Right atrium auricular region (tissue), 2 donors: ENCODE measurements around the gene APOL2. TPM values are rescaled to one million over a fixed set of nuclear protein-coding genes. Genes with fewer than 3 reads are reported as not detected.

Experiments used
- DNase-seq: peaks from one replicate; pipeline ENCODE4 v3.0.0-alpha.2; 2019; ENCODE audit warnings: low spot score
- H3K27ac ChIP-seq, 2 donors: fragments of 200-600 bp; sonication (generic); 1 replicate in 1 of 2; 2 replicates in 1 of 2; pipeline ENCODE4 v1.5.1; 2016 to 2019
- H3K27me3 ChIP-seq, 2 donors: fragments of 200-600 bp; sonication (generic); one replicate each; pipeline versions ENCODE4 v1.5.1 to v1.6.0; 2017 to 2019
- H3K36me3 ChIP-seq: fragments of 200-600 bp; sonication (generic); one replicate; pipeline ENCODE4 v1.5.1; 2016
- H3K4me1 ChIP-seq, 2 donors: fragments of 200-600 bp; sonication (generic); one replicate each; pipeline versions ENCODE4 v1.5.1 to v1.6.0; 2017 to 2019
- H3K4me3 ChIP-seq, 2 donors: fragments of 200-600 bp; sonication (generic); 1 replicate in 1 of 2; 2 replicates in 1 of 2; pipeline ENCODE4 v1.5.1; 2017 to 2019; ENCODE audit warnings: mild to moderate bottlenecking in 1 of 2, moderate library complexity in 1 of 2
- H3K9me3 ChIP-seq, 2 donors: fragments of 200-600 bp; sonication (generic); one replicate each; pipeline ENCODE4 v1.5.1; 2019
- CTCF ChIP-seq, 2 donors: fragments of 200-600 bp; sonication (generic); IDR thresholded peaks; one replicate each; pipeline ENCODE4 v1.5.1; 2019; ENCODE audit warnings: antibody characterized with exemption in 2 of 2
- total RNA-seq, 2 donors: library from RNA; depleted of rRNA; stranded (reverse); fragments of >200 nt; gene quantifications; one replicate each; pipeline ENCODE4 v1.1.0, GENCODE V29; 2016

APOL2 gene
- total RNA-seq, 2 donors from 2014 or later = 25.4 to 25.7 TPM

- TF ChIP-seq CTCF (IDR thresholded peaks at IDR 0.05) = no peak
- peak overlapping the region; percentile 55 to 68 for H3K4me3 ChIP-seq
- peak overlapping the region; percentile 90 to 92 for H3K27ac ChIP-seq
- DNase-seq = no peak
- no peaks in the 10 kb centered on the region for H3K9me3 ChIP-seq
- peaks cover 16% of the 10 kb centered on the region for H3K36me3 ChIP-seq
- peaks cover 0 to 51% of the 10 kb centered on the region in 2 donors for H3K4me1 ChIP-seq
- no peaks in the 10 kb centered on the region for H3K27me3 ChIP-seq
Measured at GRCh38 chr22:36237462-36238372, 1.6 kb downstream of the APOL2 start.

GRCh38 chr22:36236388-36237319 lies 2.7 kb downstream of the APOL2 start:
- no peak for TF ChIP-seq CTCF (IDR thresholded peaks at IDR 0.05)
- H3K27me3 ChIP-seq = no peaks in the 10 kb centered on the region
- H3K36me3 ChIP-seq = peaks cover 27% of the 10 kb centered on the region
- peaks cover 0 to 51% of the 10 kb centered on the region in 2 donors for H3K4me1 ChIP-seq
- H3K9me3 ChIP-seq = no peaks in the 10 kb centered on the region
- no peak for DNase-seq
- peak overlapping the region; percentile 2 to 68 for H3K4me3 ChIP-seq
- peak overlapping the region in 1 of 2 donors; percentile 92 for H3K27ac ChIP-seq

- TF ChIP-seq CTCF (IDR thresholded peaks at IDR 0.05) = no peak
- peaks cover 0 to 51% of the 10 kb centered on the region in 2 donors for H3K4me1 ChIP-seq
- H3K4me3 ChIP-seq = no peak overlapping the region
- no peak overlapping the region for H3K27ac ChIP-seq
- peaks cover 37% of the 10 kb centered on the region for H3K36me3 ChIP-seq
- H3K27me3 ChIP-seq = no peaks in the 10 kb centered on the region
- no peaks in the 10 kb centered on the region for H3K9me3 ChIP-seq
- no peak for DNase-seq
Measured at GRCh38 chr22:36235585-36235984, 3.7 kb downstream of the APOL2 start.

GRCh38 chr22:36234919-36235318 lies 4.4 kb downstream of the APOL2 start:
- Histone ChIP-seq H3K4me1 (peaks cover 0 to 50% of the 10 kb centered on the region in 2 donors), H3K27me3 (no peaks in the 10 kb centered on the region), H3K4me3 (no peak overlapping the region), H3K36me3 (peaks cover 44% of the 10 kb centered on the region), H3K27ac (no peak overlapping the region), H3K9me3 (no peaks in the 10 kb centered on the region)
- no peak for TF ChIP-seq CTCF (IDR thresholded peaks at IDR 0.05)
- DNase-seq = no peak

- no peak for TF ChIP-seq CTCF (IDR thresholded peaks at IDR 0.05)
- Histone ChIP-seq H3K9me3 (no peaks in the 10 kb centered on the region), H3K27ac (no peak overlapping the region), H3K4me3 (no peak overlapping the region), H3K36me3 (peaks cover 51% of the 10 kb centered on the region), H3K4me1 (peaks cover 0 to 45% of the 10 kb centered on the region in 2 donors), H3K27me3 (no peaks in the 10 kb centered on the region)
- DNase-seq = no peak
Measured at GRCh38 chr22:36234213-36234612, 5.1 kb downstream of the APOL2 start.
